Measurements from ENCODE around the gene PRMT9. TPM values are rescaled to one million over a fixed set of nuclear protein-coding genes. Genes with fewer than 3 reads are reported as not detected.

The PRMT9 gene
- total and polyA plus RNA-seq, 8 donors: 7.4 to 28.6 (median 22.9) TPM

GRCh38 chr4:147644471-147644870 is 39.5 kb downstream of the PRMT9 start:
- H3K4me1 ChIP-seq: no peaks in the 10 kb centered on the region
- no peak overlapping the region for H3K27ac ChIP-seq
- DNase-seq: no peak
- no peak for TF ChIP-seq CTCF (IDR thresholded peaks at IDR 0.05)
- intact Hi-C loops (cut with DNase I): no loop called here
- no peaks in the 10 kb centered on the region for H3K27me3 ChIP-seq
- ATAC-seq: no peak
- no peak overlapping the region for H3K4me3 ChIP-seq
- H3K36me3 ChIP-seq: peaks cover 0 to 51% of the 10 kb centered on the region in 2 donors
- H3K9me3 ChIP-seq: no peaks in the 10 kb centered on the region

GRCh38 chr4:147643616-147644015 is 40.3 kb downstream of the PRMT9 start:
- H3K9me3 ChIP-seq: no peaks in the 10 kb centered on the region
- H3K36me3 ChIP-seq: peaks cover 0 to 47% of the 10 kb centered on the region in 2 donors
- no peak for DNase-seq
- no peak overlapping the region for H3K4me3 ChIP-seq
- TF ChIP-seq CTCF (IDR thresholded peaks at IDR 0.05): no peak
- H3K4me1 ChIP-seq: no peaks in the 10 kb centered on the region
- H3K27ac ChIP-seq: no peak overlapping the region
- no peak for ATAC-seq
- H3K27me3 ChIP-seq: no peaks in the 10 kb centered on the region
- intact Hi-C loops (cut with DNase I): no loop called here

- no peaks in the 10 kb centered on the region for H3K9me3 ChIP-seq
- H3K4me3 ChIP-seq: no peak overlapping the region
- no peak for TF ChIP-seq CTCF (IDR thresholded peaks at IDR 0.05)
- H3K4me1 ChIP-seq: no peaks in the 10 kb centered on the region
- peaks cover 0 to 61% of the 10 kb centered on the region in 2 donors for H3K36me3 ChIP-seq
- H3K27ac ChIP-seq: no peak overlapping the region
- ATAC-seq (no peak), DNase-seq (no peak)
- intact Hi-C loops (cut with DNase I): no loop called here
- H3K27me3 ChIP-seq: no peaks in the 10 kb centered on the region
Measured at GRCh38 chr4:147640331-147640730, 43.6 kb downstream of the PRMT9 start.

GRCh38 chr4:147639388-147639787 is 44.6 kb downstream of the PRMT9 start:
- no peaks in the 10 kb centered on the region for H3K27me3 ChIP-seq
- H3K27ac ChIP-seq: no peak overlapping the region
- peaks cover 0 to 70% of the 10 kb centered on the region in 2 donors for H3K36me3 ChIP-seq

GRCh38 chr4:147638942-147639341 is 45.0 kb downstream of the PRMT9 start:
- Histone ChIP-seq H3K9me3 (no peaks in the 10 kb centered on the region), H3K27ac (no peak overlapping the region), H3K27me3 (no peaks in the 10 kb centered on the region), H3K36me3 (peaks cover 0 to 75% of the 10 kb centered on the region in 2 donors), H3K4me3 (no peak overlapping the region), H3K4me1 (no peaks in the 10 kb centered on the region)
- no peak for DNase-seq
- peak; percentile 82 for ATAC-seq
- no peak for TF ChIP-seq CTCF (IDR thresholded peaks at IDR 0.05)
- intact Hi-C loops (cut with DNase I): no loop called here

More at GRCh38 chr4:147639388-147639787, 44.6 kb downstream of the PRMT9 start:
- Histone ChIP-seq H3K4me3 (no peak overlapping the region), H3K9me3 (no peaks in the 10 kb centered on the region), H3K4me1 (no peaks in the 10 kb centered on the region)
- TF ChIP-seq CTCF (IDR thresholded peaks at IDR 0.05): no peak
- intact Hi-C loops (cut with DNase I): no loop called here
- no peak for DNase-seq
- no peak for ATAC-seq

Data from left lung (tissue), 10 donors.